Mucosa of rectum (tissue), 2 donors: ENCODE data around the gene WNT9A.

Experiments used
- H3K27ac ChIP-seq, 2 donors: one replicate each; pipeline ENCODE4 v1.7.0; 2013; ENCODE audit warnings: inconsistent platforms in 2 of 2, low read depth in 2 of 2, low read length in 2 of 2
- H3K27me3 ChIP-seq, 2 donors: one replicate each; pipeline ENCODE4 v1.7.0; 2013; ENCODE audit warnings: low read length in 2 of 2; ENCODE audit not compliant: control insufficient read depth in 2 of 2, insufficient read depth in 2 of 2
- H3K36me3 ChIP-seq, 2 donors: one replicate each; pipeline ENCODE4 v1.7.0; 2013; ENCODE audit warnings: low read length in 2 of 2; ENCODE audit not compliant: control insufficient read depth in 2 of 2, insufficient read depth in 2 of 2
- H3K4me1 ChIP-seq, 2 donors: one replicate each; pipeline ENCODE4 v1.7.0; 2013; ENCODE audit warnings: low read length in 2 of 2, mild to moderate bottlenecking in 1 of 2; ENCODE audit not compliant: control insufficient read depth in 2 of 2, insufficient read depth in 2 of 2
- H3K4me3 ChIP-seq, 2 donors: one replicate each; pipeline ENCODE4 v1.7.0; 2013; ENCODE audit warnings: low read length in 2 of 2
- H3K9ac ChIP-seq, 2 donors: one replicate each; pipeline ENCODE4 v1.7.0; 2013; ENCODE audit warnings: low read length in 2 of 2, low read depth in 1 of 2, mild to moderate bottlenecking in 1 of 2
- H3K9me3 ChIP-seq, 2 donors: one replicate each; pipeline ENCODE4 v1.7.0; 2013; ENCODE audit warnings: low read length in 2 of 2; ENCODE audit not compliant: control insufficient read depth in 2 of 2
- donor health status: healthy.
- donor health status: Normal muscosa, but diverticular disease.

Gene WNT9A

DNA sequence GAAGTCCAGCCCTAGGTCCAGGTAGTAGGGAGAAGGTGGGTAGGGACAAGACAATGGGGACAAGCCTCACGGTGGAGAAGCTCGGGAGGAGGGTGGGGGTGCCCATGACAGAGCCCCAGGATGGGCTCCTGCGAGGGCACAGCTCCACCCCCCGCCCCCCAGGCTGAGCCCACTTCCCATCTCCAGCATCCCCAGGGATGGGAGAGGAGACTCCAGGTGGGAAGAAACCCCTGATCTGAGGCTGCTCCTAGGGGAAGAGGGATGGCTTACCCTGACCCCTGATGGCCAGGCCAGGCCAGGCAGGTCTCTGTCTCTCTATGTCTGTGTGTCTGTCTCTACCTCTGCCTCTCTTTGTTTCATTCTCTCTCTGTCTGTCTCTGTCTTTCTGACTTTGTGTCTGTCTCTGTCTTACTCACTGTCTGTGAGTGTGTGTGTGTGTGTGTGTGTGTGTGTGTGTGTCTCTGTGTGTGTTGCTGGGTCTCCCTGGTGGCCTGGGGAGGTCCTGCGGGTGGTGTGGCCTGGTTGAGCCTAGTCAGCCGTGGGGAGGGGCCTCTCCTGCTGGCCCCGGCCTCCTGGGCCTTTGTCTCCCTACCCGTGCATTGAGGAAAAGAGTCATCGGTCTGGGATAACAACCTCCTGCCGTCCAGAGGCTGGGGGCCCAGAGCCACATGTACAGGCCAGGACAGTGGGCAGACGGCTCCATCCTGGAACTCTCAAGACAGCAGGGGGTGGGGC is 45.7 kb downstream of the WNT9A start:
- H3K9ac ChIP-seq = no peak overlapping the region
- H3K27me3 ChIP-seq = no peaks in the 10 kb centered on the region
- no peaks in the 10 kb centered on the region for H3K36me3 ChIP-seq
- H3K4me1 ChIP-seq = no peaks in the 10 kb centered on the region
- H3K27ac ChIP-seq = no peak overlapping the region
- H3K9me3 ChIP-seq = no peaks in the 10 kb centered on the region
- H3K4me3 ChIP-seq = no peak overlapping the region

GRCh38 chr1:227901239-227901905 is 46.4 kb downstream of the WNT9A start:
- no peak overlapping the region for H3K4me3 ChIP-seq
- no peaks in the 10 kb centered on the region for H3K9me3 ChIP-seq
- no peak overlapping the region for H3K9ac ChIP-seq
- no peaks in the 10 kb centered on the region for H3K4me1 ChIP-seq
- H3K36me3 ChIP-seq = no peaks in the 10 kb centered on the region
- H3K27me3 ChIP-seq = no peaks in the 10 kb centered on the region
- H3K27ac ChIP-seq = no peak overlapping the region

- Histone ChIP-seq H3K27me3 (no peaks in the 10 kb centered on the region), H3K9ac (no peak overlapping the region), H3K27ac (no peak overlapping the region), H3K4me1 (no peaks in the 10 kb centered on the region), H3K9me3 (no peaks in the 10 kb centered on the region), H3K36me3 (no peaks in the 10 kb centered on the region), H3K4me3 (no peak overlapping the region)
Observed at GRCh38 chr1:227900571-227901051, 47.1 kb downstream of the WNT9A start.

DNA sequence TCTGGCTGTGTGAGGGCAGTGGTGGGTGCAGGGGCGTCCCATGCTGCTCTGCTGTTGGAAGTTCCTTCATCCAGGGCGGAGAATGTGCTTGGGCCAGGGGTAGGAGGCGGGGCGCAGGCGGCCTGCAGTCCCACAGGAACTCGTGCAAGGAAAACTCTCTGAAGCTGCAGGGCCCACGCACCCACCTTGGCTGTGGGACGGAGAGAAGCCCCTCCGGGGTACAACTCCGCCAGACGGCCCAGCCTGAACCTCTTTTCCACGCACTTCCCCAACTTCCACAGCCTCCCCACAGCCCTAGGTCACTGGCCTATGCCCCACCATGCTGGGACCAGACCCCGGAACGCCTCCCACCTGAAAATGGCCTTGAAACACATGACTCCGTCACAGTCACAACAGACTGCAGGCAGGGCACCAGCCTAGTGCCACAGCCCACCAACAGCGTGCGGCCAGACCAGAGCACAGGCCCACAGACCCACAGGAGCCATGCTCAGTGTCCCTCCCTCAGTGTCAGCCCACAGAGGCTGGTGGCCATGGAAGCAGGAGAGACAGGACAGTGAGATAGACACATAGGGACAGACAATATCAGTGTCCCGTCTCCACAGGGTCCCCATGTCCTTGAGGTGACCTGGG is 47.8 kb downstream of the WNT9A start:
- no peak overlapping the region for H3K9ac ChIP-seq
- no peaks in the 10 kb centered on the region for H3K27me3 ChIP-seq
- H3K36me3 ChIP-seq = no peaks in the 10 kb centered on the region
- H3K27ac ChIP-seq = no peak overlapping the region
- no peaks in the 10 kb centered on the region for H3K9me3 ChIP-seq
- H3K4me1 ChIP-seq = no peaks in the 10 kb centered on the region
- H3K4me3 ChIP-seq = no peak overlapping the region

DNA sequence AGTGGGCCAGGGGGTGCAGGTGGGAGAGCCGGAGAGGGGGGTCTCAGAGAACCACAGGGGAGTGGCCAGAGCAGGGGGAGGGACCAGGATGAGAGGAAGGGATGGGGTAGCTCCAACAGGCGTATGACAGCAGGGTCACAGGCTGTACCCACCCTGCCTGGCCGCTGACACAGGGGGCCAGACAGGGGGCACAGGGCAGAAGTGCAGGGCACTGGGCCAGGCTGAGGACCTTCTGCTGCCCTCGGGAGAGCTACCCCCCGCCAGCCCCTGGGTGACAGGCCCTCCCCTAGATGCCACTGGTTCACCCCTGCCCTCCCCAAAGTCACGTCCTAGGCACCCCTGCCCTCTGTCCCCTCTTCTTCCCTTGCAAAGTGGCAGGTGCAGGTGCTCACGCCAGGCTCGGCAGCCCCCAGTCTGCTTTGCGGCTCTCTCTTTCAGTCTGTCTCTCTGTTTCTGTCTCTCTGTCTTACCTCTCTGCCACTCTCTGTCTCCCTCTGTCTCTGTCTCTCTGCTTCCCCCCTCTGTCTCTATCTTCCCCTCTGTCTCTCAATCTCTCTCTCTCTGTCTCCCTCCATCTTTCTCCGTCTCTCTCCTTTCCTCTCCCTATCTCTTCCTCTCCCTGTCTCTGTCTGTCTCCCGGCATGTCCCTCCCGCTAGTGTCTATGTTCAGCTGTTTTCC is 48.5 kb downstream of the WNT9A start:
- H3K4me1 ChIP-seq = no peaks in the 10 kb centered on the region
- no peaks in the 10 kb centered on the region for H3K9me3 ChIP-seq
- H3K27ac ChIP-seq = no peak overlapping the region
- H3K9ac ChIP-seq = no peak overlapping the region
- no peak overlapping the region for H3K4me3 ChIP-seq
- no peaks in the 10 kb centered on the region for H3K27me3 ChIP-seq
- H3K36me3 ChIP-seq = no peaks in the 10 kb centered on the region

GRCh38 chr1:227898502-227899140 is 49.1 kb downstream of the WNT9A start:
- Histone ChIP-seq H3K4me3 (no peak overlapping the region), H3K9me3 (no peaks in the 10 kb centered on the region), H3K9ac (no peak overlapping the region), H3K4me1 (no peaks in the 10 kb centered on the region), H3K27me3 (no peaks in the 10 kb centered on the region), H3K27ac (no peak overlapping the region), H3K36me3 (no peaks in the 10 kb centered on the region)

GRCh38 chr1:227897704-227898438 is 49.9 kb downstream of the WNT9A start:
- Histone ChIP-seq H3K9ac (no peak overlapping the region), H3K36me3 (no peaks in the 10 kb centered on the region), H3K9me3 (no peaks in the 10 kb centered on the region)

GRCh38 chr1:227896710-227897655 is 50.7 kb downstream of the WNT9A start:
- Histone ChIP-seq H3K4me3 (no peak overlapping the region), H3K27ac (no peak overlapping the region), H3K27me3 (no peaks in the 10 kb centered on the region), H3K36me3 (no peaks in the 10 kb centered on the region), H3K9ac (no peak overlapping the region), H3K9me3 (no peaks in the 10 kb centered on the region), H3K4me1 (no peaks in the 10 kb centered on the region)

More at GRCh38 chr1:227897704-227898438, 49.9 kb downstream of the WNT9A start:
- H3K27me3 ChIP-seq = no peaks in the 10 kb centered on the region
- no peak overlapping the region for H3K4me3 ChIP-seq
- no peak overlapping the region for H3K27ac ChIP-seq
- H3K4me1 ChIP-seq = no peaks in the 10 kb centered on the region
